ENCODE results near the gene LNP1. TPM values are rescaled to one million over a fixed set of nuclear protein-coding genes. Genes with fewer than 3 reads are reported as not detected.

Gene LNP1
- total and polyA plus RNA-seq, 2 donors (not counting 3 experiments of a cell fraction or from before 2014, with no cell fraction given): 0.80 TPM

GRCh38 chr3:100413613-100414012 is 12.3 kb downstream of the LNP1 start:
- Histone ChIP-seq H3K4me3 (replicated peaks in 1 of 3; ENCODE audit: insufficient read depth in 1 of 3, low read depth in 1 of 3, low read length in 3 of 3) (no peak overlapping the region), H2AFZ (ENCODE audit: low read depth, low read length) (no peak overlapping the region), H3K9me1 (replicated peaks; ENCODE audit: control insufficient read depth, extremely low read depth, insufficient read depth, low read length) (no peaks in the 10 kb centered on the region), H3K27me3 (ENCODE audit: control insufficient read depth in 2 of 2, insufficient read depth in 2 of 2, low read length in 2 of 2) (no peaks in the 10 kb centered on the region), H3K4me1 (ENCODE audit: control insufficient read depth, extremely low read depth, insufficient read depth, low read length) (no peaks in the 10 kb centered on the region), H4K20me1 (replicated peaks; ENCODE audit: control insufficient read depth, extremely low read depth, insufficient read depth, low read length) (no peaks in the 10 kb centered on the region), H3K36me3 (ENCODE audit: control insufficient read depth in 2 of 2, extremely low read depth in 1 of 2, insufficient read depth in 2 of 2, low read length in 2 of 2) (no peaks in the 10 kb centered on the region), H3K79me2 (ENCODE audit: control insufficient read depth, insufficient read depth, low read length) (no peaks in the 10 kb centered on the region), H3K4me2 (ENCODE audit: insufficient read depth, low read length) (no peak overlapping the region), H3K27ac (ENCODE audit: insufficient read depth, low read depth, low read length) (no peak overlapping the region), H3K9me3 (replicated peaks; ENCODE audit: control insufficient read depth, insufficient read depth, low read length) (no peaks in the 10 kb centered on the region), H3K9ac (replicated peaks; ENCODE audit: extremely low read depth, insufficient read depth, low read length) (no peak overlapping the region)
- intact Hi-C loops (cut with micrococcal nuclease): no loop called here
- FAIRE-seq: no peak
- TF ChIP-seq MAX (IDR thresholded peaks at IDR 0.05; ENCODE audit: insufficient read depth, insufficient read length) (no peak), GATA2 (IDR thresholded peaks at IDR 0.05; ENCODE audit: insufficient read depth, insufficient read length, low read depth, low read length) (no peak), JUN (IDR thresholded peaks at IDR 0.05; ENCODE audit: borderline replicate concordance, insufficient read depth, insufficient read length, low read depth) (no peak), FOS (IDR thresholded peaks at IDR 0.05; ENCODE audit: borderline replicate concordance, insufficient read depth, low read length) (no peak), MYC (IDR thresholded peaks at IDR 0.05; ENCODE audit: low read depth, low read length) (no peak), POLR2AphosphoS5 (IDR thresholded peaks at IDR 0.05; ENCODE audit: insufficient read depth, low read depth, low read length) (no peak), CTCF (IDR thresholded peaks at IDR 0.05; ENCODE audit: extremely low read depth in 1 of 2, insufficient read depth in 1 of 2, low read depth in 1 of 2, low read length in 2 of 2) (no peak), EZH2 (IDR thresholded peaks at IDR 0.05; ENCODE audit: borderline replicate concordance, low read depth, low read length, severe bottlenecking) (no peak), POLR2A (IDR thresholded peaks at IDR 0.05; ENCODE audit: low read depth, low read length) (no peak)
- BruUV-seq (replicated peaks): no TSS peak
- dilution Hi-C loops (cut with MboI; ENCODE audit: extremely low pct_ligation_motif_present, low sequenced_read_pairs): no loop called here
- ChIA-PET CTCF (interaction anchor here (2.3 kb wide), 1 partner anchor 16 kb away, joined by 6 read pairs; no protein-coding TSS in a partner anchor), POLR2A (no interaction called here)
- no peak for DNase-seq (ENCODE audit: low read depth, low spot score)

Data from endothelial cell of umbilical vein (primary cell).